Nephron (organoid): Measurements from ENCODE around the gene OR2V1.
"Not testable (repeated sequence)": the region's sequence is repeated elsewhere in the genome, so short reads cannot be mapped to it uniquely, and the experiment has no call there.

Source experiments
- H3K27ac Mint-ChIP-seq, 3 experiments: 2 replicates each; pipeline ENCODE4 v1.8.0; 2020; ENCODE audit warnings: mixed read lengths in 3 of 3, mild to moderate bottlenecking in 2 of 3, moderate library complexity in 1 of 3
- H3K27me3 Mint-ChIP-seq: 2 replicates; pipeline ENCODE4 v1.8.0; 2021; ENCODE audit warnings: low read depth, mild to moderate bottlenecking, moderate library complexity, mixed read lengths
- H3K36me3 Mint-ChIP-seq: 2 replicates; pipeline ENCODE4 v1.8.0; 2020; ENCODE audit warnings: low read depth, mixed read lengths
- H3K4me1 Mint-ChIP-seq: 2 replicates; pipeline ENCODE4 v1.8.0; 2020; ENCODE audit warnings: mixed read lengths
- H3K4me3 Mint-ChIP-seq, 3 experiments: 2 replicates each; pipeline ENCODE4 v1.8.0; 2020; ENCODE audit warnings: mild to moderate bottlenecking in 3 of 3, mixed read lengths in 3 of 3, moderate library complexity in 2 of 3
- H3K9me3 Mint-ChIP-seq: 2 replicates; pipeline ENCODE4 v1.8.0; 2020; ENCODE audit warnings: mixed read lengths
- CTCF ChIP-seq, 3 experiments: fragments of 200-600 bp; sonication (generic); IDR thresholded peaks; one replicate each; pipeline ENCODE4 v1.5.0; 2021; ENCODE audit warnings: antibody characterized with exemption in 3 of 3; ENCODE audit not compliant: unreplicated experiment in 3 of 3

The OR2V1 gene

DNA sequence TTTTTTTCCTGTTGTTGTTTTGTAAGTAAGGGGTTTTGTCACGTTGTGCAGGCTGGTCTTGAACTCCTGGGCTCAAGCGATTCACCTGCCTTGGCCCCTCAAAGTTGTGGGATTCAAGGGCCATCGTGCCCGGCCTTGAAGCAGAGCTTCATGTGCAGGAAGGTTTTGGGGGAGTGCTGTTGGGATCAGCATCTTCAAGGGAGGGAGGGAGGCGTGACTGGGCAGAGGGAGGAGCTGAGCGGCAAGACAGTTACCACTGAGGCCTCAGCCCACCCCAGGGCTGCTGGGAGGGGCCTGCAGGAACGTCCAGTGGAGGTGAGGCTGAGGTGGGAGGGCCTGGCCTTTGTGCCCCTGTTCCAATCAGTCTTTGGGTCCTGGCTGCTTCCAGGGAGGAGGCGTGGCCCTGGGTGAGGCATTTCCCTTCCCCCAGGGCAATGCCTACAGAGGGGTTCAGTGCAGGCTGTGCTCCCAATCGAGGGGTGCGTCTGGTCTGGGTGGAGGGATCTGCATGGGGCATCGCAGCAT is 21.4 kb downstream of the OR2V1 start:
- Mint-ChIP-seq H3K4me3 (no peak overlapping the region), H3K9me3 (peaks cover 5% of the 10 kb centered on the region), H3K4me1 (peaks cover 5% of the 10 kb centered on the region), H3K36me3 (no peaks in the 10 kb centered on the region), H3K27me3 (peaks cover 96% of the 10 kb centered on the region), H3K27ac (no peak overlapping the region)
- TF ChIP-seq CTCF (IDR thresholded peaks at IDR 0.05; ENCODE audit: unreplicated experiment in 3 of 3) = no peak

DNA sequence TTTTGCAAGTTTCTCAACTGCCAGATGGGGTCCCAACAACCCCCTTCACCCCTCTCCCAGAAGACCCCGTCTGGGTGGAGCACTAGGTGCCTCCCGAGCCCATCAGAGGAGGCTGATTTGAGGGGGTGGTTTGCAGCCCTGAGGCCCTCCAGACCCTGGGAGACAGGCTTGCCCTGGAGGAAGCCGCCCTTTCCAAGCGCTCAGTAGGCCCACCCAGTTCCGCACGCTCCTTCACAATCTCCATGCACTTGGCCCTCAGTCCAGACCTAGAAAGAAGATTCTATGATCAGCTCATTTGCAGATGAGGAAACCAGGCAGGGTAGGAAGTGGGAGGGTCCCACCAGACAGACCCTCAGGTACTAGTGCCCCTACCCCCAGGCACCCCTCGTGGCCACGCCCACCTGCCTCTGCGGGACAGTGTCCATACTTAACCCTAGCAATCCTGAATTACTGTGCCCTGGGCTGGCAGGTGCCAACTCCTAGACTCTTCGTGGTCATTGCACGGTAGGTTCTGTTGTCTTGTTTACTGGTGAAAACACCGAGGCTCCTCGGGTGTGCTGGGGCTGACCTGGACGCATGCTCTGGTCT is 22.3 kb downstream of the OR2V1 start:
- Mint-ChIP-seq H3K9me3 (peaks cover 4% of the 10 kb centered on the region), H3K4me3 (no peak overlapping the region), H3K27me3 (peaks cover 95% of the 10 kb centered on the region)

DNA sequence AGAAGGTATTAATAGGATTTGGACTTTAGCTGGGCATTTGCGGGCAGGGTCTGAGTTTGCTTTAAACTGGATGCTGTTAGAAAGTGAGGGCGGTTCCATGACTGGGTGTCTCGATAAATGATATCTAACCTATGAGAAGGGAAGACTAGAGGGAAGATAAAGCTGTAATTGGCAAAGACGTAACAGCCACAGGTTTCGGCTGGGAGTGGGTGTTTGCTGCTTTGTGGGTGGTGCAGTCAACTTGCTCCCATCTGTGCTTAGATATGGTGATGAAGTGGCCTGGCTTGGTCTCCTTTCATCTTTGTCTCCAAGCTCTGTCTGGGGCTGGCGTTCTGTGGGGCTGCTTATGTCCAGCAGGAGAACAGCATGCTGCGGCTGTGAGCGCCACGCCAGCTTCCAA is 23.3 kb downstream of the OR2V1 start:
- no peaks in the 10 kb centered on the region for H3K36me3 Mint-ChIP-seq
- H3K27me3 Mint-ChIP-seq = peaks cover 96% of the 10 kb centered on the region
- H3K27ac Mint-ChIP-seq = no peak overlapping the region
- H3K4me3 Mint-ChIP-seq = no peak overlapping the region
- H3K9me3 Mint-ChIP-seq = peaks cover 4% of the 10 kb centered on the region
- peaks cover 9% of the 10 kb centered on the region for H3K4me1 Mint-ChIP-seq
- no peak for TF ChIP-seq CTCF (IDR thresholded peaks at IDR 0.05; ENCODE audit: unreplicated experiment in 3 of 3)

More for the DNA sequence above, 22.3 kb downstream of the OR2V1 start:
- no peak for TF ChIP-seq CTCF (IDR thresholded peaks at IDR 0.05; ENCODE audit: unreplicated experiment in 3 of 3)
- Mint-ChIP-seq H3K27ac (no peak overlapping the region), H3K36me3 (no peaks in the 10 kb centered on the region), H3K4me1 (peaks cover 9% of the 10 kb centered on the region)

DNA sequence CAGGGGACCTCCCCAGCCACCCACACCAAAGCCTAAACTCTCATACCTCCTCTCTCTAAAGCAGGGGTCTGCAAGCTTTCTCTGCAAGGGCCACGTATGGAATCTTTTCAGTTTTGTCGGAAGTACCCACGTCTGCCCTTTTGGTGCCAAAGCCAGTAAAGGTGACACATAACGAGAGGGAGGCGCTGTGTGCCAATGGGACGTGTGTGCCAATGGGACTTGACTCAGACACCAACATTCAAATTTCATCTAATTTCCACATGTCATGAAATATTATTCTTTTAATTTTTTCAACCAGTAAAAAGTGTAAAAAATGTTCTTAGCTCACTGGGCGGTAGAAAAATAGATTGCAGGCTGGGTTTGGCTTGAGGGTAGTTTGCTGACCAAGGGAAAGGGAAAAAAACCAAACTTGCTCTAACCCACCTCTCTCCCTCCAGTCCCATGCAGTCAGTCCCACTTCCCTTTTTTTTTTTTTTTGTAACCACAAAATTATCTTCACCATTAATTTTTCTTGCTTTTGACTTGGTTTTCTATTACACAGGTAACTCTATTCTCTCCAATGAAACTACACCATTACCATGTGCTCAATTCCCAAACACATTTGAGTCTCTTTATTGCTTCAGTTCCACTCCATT is 25.5 kb downstream of the OR2V1 start:
- Mint-ChIP-seq H3K4me1 (peaks cover 9% of the 10 kb centered on the region), H3K4me3 (no peak overlapping the region), H3K36me3 (no peaks in the 10 kb centered on the region), H3K9me3 (peaks cover 4% of the 10 kb centered on the region), H3K27me3 (peaks cover 74% of the 10 kb centered on the region), H3K27ac (no peak overlapping the region)
- no peak for TF ChIP-seq CTCF (IDR thresholded peaks at IDR 0.05; ENCODE audit: unreplicated experiment in 3 of 3)

DNA sequence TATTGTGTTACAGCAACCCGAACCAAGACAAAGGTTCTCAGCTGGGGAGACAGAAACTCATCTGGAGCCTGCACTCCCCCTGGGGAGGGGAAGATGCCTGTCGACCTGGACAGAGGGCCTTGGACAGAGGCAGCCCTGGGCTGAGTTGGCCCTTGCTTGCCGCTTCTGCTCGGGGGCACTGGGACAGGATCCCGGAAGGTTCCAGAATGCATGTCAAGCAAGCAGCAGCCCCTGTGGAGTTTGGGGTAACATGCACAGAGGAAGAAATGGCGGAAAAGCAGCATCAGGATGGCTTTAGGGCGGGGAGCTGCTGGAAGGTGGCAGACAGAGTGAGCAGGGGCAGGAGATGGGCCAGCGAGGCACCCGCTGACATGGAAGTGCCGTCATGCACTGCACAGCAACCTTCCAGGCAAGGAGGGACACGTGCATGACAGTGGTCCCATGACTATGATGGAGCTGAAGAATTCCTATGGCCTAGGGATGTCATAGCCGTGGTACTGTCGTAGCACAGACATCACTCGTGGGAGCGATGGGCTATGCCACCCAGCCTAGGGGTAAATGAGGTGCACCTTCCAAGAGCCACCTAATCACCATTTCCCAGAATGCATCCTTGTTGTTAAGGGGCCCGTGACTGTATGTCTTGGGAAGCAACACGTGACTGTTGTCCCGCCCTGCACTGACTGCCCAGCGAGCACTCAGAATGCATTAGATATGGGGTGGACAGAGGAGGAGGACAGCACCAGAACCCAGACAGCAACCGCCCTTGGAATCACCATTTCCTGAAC is 26.2 kb downstream of the OR2V1 start:
- H3K4me3 Mint-ChIP-seq, H3K36me3 Mint-ChIP-seq, H3K27ac Mint-ChIP-seq, H3K9me3 Mint-ChIP-seq: not testable (repeated sequence)
- peaks cover 74% of the 10 kb centered on the region for H3K27me3 Mint-ChIP-seq
- peaks cover 11% of the 10 kb centered on the region for H3K4me1 Mint-ChIP-seq

DNA sequence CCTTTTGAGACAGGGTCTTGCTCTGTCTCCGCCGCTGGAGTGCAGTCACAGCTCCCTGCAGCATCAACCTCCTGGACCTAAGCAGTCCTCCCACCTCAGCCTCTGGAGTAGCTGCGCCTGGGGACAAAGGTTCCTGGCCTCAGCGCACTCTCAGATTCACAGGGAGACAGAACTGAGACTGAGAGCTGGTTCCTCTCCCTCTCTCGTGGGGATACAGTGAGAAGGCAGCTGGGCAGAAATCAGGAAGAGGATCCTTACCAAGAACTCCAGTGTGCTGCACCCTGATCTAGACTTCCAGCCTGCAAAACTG is 26.8 kb downstream of the OR2V1 start:
- not testable (repeated sequence) for H3K9me3 Mint-ChIP-seq, H3K36me3 Mint-ChIP-seq, H3K27ac Mint-ChIP-seq
- Mint-ChIP-seq H3K4me3 (peak overlapping the region; percentile 17 to 67 (median 52)), H3K4me1 (peaks cover 16% of the 10 kb centered on the region), H3K27me3 (peaks cover 74% of the 10 kb centered on the region)

DNA sequence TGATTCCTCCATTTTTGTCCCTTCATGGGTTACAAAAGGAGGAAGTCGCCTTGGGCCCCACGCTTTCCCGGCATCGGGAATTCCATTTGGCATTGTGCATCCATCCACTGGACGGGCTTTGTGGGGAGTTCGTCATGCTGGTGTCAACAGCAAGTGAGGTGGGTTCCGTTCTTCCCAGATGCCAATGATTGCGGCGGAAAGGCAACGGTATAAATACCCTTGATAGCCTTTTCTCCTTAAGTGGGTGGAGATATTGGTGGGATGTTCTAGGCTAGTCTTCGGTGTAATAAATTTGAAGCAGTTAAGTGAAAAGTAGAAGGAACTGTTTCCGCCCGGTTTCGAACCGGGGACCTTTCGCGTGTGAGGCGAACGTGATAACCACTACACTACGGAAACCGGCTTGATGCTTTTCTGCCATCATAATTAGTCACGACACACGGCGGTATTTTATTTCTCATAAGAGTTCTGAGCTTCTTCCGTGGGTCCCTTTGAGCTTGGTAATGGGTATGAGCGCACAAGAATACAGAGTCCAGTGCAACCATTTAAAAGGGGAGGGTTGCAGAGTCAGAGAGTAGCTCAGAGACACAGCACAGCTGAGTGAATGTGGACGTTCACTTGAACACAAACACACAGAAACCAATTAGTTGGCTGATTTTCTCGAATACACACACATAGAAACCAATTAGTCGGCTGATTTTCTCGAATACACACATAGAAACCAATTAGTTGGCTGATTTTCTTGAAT is 28.9 kb downstream of the OR2V1 start:
- not testable (repeated sequence) for H3K4me3 Mint-ChIP-seq, H3K27ac Mint-ChIP-seq, H3K9me3 Mint-ChIP-seq, H3K36me3 Mint-ChIP-seq
- Mint-ChIP-seq H3K27me3 (peaks cover 60% of the 10 kb centered on the region), H3K4me1 (peaks cover 16% of the 10 kb centered on the region)

GRCh38 chr5:181101030-181101641 is 29.8 kb downstream of the OR2V1 start:
- not testable (repeated sequence) for H3K4me3 Mint-ChIP-seq, H3K36me3 Mint-ChIP-seq, H3K9me3 Mint-ChIP-seq, H3K27ac Mint-ChIP-seq
- peaks cover 16% of the 10 kb centered on the region for H3K4me1 Mint-ChIP-seq
- H3K27me3 Mint-ChIP-seq = peaks cover 50% of the 10 kb centered on the region
